GM21528 (cell line): ENCODE measurements around the gene TRPC4.

Experiments used
- ATAC-seq: cut with Tn5 transposase; IDR thresholded peaks from one replicate; pipeline ENCODE4 v1.9.1; 2021; ENCODE audit warnings: mild to moderate bottlenecking, moderate library complexity; ENCODE audit not compliant: unreplicated experiment, low FRiP score

Gene TRPC4

DNA sequence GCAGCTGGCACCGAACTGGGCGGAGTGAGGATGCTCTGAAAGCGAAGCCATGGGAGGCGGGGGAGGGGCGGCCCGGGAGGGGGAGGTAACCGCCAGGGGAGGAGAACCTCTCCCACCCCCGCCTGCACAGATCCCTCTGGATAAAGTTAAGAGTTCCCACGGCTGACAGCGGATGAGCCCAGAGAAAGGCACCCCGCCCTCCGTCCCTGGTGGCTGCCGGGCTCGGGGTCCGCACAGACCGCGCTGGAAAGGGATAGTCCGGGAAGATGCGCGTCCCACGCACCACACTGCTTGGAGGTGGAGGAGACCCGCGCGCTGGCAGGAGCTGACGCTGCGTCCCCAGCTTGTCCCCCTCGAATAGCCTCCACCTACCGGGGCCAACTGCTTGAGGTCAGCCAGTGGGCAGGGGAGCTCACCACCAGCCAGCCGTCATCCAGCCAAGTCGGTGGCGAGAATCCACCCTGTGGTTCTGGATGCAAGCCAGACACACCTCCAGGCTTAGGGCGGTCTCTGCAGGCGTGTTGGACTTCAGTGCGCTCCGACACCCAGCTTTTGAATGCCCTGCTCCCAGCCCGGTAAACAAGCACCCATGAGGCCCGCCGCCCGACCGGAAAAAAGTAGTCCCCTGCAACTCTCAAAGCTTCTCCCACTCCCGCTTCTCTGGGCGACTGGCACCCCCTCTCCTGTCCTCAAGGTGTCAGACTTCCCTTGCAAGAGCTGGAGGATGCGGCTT is at the start of gene TRPC4:
TSS of gene TRPC4 (minus strand) at position 17 of the 733 bp plus-strand sequence. CDS start 86,439 bp downstream, outside the sequence.
- ATAC-seq = no peak

GRCh38 chr13:37918751-37919150 is 49.2 kb upstream of the TRPC4 start:
- no peak for ATAC-seq

- no peak for ATAC-seq
Measured at GRCh38 chr13:37918116-37918714, 48.6 kb upstream of the TRPC4 start.

DNA sequence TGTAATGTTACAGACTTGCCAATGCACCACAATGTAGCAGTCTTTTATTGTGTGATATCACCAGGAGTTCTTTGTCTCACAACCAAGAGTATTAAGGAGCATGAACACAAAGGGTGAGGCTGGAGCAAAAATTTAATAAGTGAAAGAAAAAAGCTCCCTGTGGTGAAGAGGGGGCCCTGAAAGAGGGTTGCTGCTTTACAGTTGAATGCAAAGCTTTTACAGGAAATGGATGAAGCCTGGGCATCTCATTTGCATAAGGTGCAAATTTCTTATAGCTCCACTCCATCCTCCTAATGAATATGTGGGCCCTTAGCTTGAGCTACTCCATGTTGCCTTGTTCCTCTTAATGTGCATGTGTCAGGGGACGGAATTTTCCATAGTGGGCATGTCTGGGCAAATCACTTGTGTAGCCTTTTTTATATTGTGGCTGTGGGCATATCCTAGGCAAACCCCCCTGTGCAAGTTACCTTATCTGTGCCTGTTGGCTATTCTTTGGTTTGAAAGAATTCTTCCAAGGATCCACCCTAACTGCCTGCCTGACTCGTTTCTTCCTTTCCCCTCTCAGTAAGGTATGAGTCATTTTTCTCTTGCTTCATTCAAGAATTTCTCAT is 45.3 kb upstream of the TRPC4 start:
- no peak for ATAC-seq

DNA sequence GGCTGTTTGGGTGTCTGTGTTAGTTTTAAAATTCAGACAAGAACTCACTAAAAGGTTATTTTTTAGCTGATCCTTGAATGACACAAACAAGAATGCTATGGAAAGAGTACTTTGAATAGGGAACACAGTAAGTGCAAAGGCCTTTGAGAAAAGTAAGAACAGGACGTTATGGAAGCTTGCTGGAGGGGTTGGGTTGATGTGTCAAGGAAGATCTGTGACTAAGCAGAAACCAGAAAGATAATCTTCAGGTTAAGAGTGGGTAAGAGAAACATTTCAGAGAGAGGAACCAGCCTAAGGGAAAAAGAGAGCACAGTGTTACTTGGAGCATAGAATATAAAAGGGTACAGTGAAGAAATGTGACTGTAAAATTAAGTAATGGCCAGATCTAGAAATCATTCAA is 41.2 kb upstream of the TRPC4 start:
- no peak for ATAC-seq

- no peak for ATAC-seq
Measured at GRCh38 chr13:37906880-37907279, 37.3 kb upstream of the TRPC4 start.

GRCh38 chr13:37905736-37906135 is 36.2 kb upstream of the TRPC4 start:
- ATAC-seq = no peak

DNA sequence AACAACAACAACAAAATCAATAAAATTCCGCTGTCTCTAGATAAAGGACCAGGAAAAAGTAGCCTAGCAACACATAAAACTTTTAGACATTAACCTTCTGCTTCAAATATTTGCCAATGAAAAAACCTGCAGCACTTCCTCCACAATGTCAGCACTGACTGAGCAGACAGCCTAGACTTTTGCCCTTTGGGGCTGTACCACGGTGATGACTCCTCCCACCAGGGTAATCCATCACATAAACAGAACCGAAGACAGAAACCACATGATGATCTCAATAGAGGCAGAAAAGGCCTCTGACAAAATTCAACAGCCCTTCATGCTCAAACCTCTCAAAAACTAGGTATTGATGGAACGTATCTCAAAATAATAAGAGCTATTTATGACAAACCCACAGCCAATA is 30.2 kb upstream of the TRPC4 start:
- ATAC-seq = no peak

DNA sequence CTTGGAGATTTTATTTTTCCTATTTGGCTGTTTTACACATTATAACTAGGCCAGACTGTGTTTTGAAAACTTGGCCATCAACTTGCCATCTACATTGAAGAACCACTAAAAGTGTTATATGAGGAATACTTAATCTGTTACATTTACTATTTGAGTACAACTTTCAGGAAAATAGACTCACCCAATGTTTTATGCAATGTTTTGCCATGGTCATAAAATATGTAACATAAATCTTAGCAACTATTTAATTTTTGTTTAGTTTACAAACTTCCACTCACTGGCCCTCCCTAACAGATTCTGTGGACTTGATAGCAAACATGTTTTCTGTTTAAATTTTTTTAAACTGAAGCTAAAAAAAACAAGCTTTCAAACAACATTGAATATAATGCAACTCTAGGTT is 23.7 kb upstream of the TRPC4 start:
- no peak for ATAC-seq

GRCh38 chr13:37889820-37890219 is 20.2 kb upstream of the TRPC4 start:
- no peak for ATAC-seq

DNA sequence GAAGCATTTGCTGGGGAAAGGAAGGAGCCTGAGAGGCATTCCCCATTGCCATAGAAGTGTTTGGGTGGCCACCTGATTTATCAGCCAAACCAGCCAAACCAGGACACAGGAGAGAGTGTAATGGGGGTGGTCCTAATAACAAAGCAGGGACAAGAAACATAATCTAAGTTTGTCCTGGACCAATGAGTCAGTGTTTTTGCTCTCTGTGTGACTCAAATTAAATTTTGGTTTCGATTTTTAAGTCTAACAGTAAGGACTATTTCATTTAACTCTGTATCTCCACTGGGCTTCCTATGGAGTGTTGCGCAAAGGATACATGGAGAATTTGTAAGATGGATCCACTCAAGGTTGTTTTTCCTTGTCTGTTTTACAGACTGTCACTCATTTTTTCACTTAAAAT is 19.5 kb upstream of the TRPC4 start:
- ATAC-seq = no peak

- no peak for ATAC-seq
Measured at GRCh38 chr13:37886879-37887278, 17.3 kb upstream of the TRPC4 start.

- no peak for ATAC-seq
Measured at GRCh38 chr13:37884674-37885073, 15.1 kb upstream of the TRPC4 start.

DNA sequence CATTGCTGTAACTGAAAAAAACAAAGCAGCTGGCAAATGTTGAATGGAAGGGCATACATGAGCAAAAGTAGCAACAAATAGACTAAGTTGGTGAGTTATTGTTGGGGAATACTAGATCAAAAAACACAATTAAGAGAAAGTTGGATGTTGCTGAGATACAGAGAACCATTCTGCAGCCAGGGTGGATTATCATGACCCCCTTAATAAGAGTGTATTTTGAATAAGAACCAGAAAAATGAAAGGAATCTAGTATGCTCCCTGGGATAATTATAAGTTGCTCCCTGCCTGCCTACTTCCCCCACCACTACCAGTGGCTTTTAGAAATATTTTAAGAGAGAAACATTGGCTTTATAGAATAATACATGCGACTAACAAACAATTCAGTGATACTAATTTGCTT is 14.5 kb upstream of the TRPC4 start:
- ATAC-seq = no peak

GRCh38 chr13:37878921-37879320 is 9.3 kb upstream of the TRPC4 start:
- ATAC-seq = no peak

- no peak for ATAC-seq
Measured at GRCh38 chr13:37878496-37878895, 8.9 kb upstream of the TRPC4 start.

DNA sequence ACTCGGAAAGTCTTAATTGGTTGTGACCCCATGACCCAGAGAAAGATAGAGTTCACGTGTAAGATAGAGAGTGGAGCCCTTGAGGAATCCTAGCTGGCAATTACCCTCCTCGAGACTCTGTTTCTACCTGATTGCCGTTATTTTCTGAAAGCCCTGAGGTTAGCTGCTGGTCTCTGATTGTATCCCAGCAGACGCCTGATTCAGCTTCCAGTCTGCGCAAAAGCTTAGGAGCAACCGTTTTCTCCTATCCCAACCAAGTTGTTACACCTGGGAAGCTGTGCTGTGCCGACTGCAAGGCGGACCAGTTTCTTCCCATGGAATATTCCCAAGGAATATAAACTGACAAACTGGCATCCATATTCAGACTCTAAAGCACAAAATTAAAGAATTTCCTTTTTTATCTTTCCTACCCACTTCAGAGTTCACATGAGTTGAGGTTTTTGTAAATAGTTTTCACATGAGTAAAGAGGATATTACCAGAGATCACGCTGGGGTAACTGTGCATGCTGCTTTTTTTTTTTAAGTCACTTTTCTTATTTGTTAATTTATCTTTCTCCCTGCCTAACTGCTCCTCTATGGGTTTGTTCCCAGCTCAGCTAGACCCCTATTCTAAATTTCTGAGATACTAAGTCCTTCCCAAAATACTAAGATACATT is 1.5 kb upstream of the TRPC4 start:
- no peak for ATAC-seq

GRCh38 chr13:37870489-37870845 is 895 bp upstream of the TRPC4 start:
- ATAC-seq = no peak

- no peak for ATAC-seq
Measured at GRCh38 chr13:37869506-37869755, 141 bp downstream of the TRPC4 start.

- ATAC-seq = no peak
Measured at GRCh38 chr13:37868691-37869505, 674 bp downstream of the TRPC4 start.

DNA sequence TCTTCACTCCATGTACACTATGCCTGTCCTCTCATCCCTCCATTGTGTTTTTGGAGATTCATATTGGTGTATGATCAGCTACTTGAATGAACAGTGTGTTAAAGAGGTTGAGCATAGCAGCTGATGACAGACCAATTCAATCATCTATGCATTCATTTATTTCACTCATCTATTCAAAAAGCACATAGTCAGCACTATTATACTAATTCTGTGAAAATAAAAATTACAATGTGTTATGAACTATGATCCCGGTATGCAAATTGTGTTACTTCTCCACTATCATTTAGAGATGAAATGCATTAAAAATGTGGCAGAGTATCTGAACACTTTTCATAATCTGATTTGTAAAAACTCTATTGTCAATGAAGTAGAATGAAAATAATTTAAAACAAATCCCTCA is 5.9 kb downstream of the TRPC4 start:
- ATAC-seq = no peak
